ENCODE data around the gene MUTYH.

Gene MUTYH

GRCh38 chr1:45351508-45351907, 11.3 kb upstream of the MUTYH start:
- no peak for DNase-seq (ENCODE audit: low read depth in 2 of 3, low spot score in 1 of 3)

DNA sequence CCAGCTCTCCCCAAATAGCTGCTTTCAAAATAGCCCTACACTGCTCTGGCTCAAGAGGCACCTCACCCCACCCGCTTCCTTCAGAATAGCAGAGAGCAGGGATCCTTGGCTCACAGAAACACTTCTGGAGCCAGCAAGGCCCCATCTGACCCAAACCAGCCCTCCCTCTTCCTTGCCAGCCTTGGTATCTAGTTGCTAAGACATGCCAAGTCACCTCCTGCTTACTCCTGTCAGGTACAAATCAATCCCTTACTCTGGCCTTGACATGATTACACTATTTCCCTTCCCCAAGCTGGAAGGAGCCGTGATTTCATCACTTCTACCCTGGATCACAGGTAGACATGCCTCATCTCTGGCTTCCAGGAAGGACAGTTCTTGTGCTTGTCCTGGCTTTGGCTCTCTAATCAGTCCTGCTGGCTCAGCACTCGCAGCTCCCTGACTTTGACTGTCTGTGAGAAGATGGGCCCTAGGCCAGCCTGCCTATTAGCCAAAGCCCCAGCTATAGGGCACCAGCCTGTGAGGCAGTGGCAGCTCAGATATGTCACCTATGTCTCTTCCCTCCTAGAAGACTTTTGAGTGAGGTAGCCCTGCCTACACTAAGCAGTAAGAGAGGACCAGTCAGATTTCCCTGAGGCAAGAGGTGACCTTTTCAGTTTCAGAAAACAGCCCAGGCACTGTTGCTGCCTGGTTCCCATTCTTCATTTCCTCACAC, 8.9 kb upstream of the MUTYH start:
- no peak for DNase-seq (ENCODE audit: low read depth in 2 of 3, low spot score in 1 of 3)

GRCh38 chr1:45348609-45348965, 8.3 kb upstream of the MUTYH start:
- no peak for DNase-seq (ENCODE audit: low read depth in 2 of 3, low spot score in 1 of 3)

- DNase-seq (ENCODE audit: low read depth in 2 of 3, low spot score in 1 of 3) = no peak
These were observed 7.8 kb upstream of the MUTYH start for GRCh38 chr1:45348020-45348419.

GRCh38 chr1:45346473-45346872, 6.2 kb upstream of the MUTYH start:
- DNase-seq (ENCODE audit: low read depth in 2 of 3, low spot score in 1 of 3) = no peak

DNA sequence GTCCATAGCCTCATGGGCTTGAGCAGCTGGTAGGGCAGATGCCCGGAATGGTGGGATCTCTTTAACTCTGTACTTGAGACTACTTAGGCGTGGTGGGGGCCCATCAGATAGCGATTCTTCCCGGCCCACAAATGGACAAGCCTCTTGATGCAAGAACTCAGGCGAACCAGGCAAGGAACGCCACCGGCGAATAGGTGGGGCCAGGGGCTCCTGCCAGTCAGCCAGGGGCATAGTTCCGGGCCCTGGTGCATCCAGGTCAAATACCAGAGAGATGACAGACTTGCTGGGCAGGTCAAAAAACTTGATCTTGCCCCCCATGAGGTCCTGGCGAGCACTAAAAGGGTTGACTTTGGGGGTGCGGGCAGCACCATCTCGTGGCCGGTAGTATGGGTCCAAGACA, 4.8 kb upstream of the MUTYH start:
- no peak for DNase-seq (ENCODE audit: low read depth in 2 of 3, low spot score in 1 of 3)

GRCh38 chr1:45344499-45344898, 4.3 kb upstream of the MUTYH start:
- no peak for DNase-seq (ENCODE audit: low read depth in 2 of 3, low spot score in 1 of 3)

- DNase-seq (ENCODE audit: low read depth in 2 of 3, low spot score in 1 of 3) = peak in 1 of 3 donors; percentile 23
These were observed 701 bp upstream of the MUTYH start for GRCh38 chr1:45340816-45341466.

DNA sequence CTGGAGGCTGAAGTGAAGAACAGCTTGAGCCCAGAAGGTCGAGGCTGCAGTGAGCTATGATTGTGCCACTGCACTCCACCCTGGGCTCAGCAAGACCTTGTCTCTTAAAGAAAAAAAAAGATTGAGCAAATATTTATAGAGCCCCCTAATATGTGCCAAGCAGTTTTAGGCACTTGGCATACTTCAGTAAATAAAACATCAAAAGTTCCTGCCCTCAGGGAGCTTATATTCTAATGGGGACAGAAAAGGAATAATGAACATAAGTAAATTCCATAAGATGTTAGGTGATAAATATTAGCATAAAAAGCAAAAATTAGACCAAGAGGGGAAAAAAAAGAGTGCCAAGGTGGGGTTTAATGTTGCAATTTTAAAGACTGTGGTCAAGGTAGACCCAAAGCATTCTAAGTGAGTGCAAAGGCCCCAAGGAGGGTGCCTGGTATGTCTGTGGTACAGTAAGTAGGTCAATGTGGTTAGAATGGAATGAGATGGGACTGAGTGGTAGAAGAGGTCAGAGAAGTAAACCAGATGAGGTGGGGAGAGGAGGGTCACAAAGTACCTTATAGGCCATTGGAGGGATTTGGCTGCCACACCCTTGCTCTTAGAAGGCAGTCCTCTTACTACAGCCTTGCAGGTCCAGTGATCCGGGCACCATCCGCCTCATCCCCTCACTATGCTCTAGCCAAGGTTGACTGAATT, 2.5 kb downstream of the MUTYH start:
- no peak for DNase-seq (ENCODE audit: low read depth in 2 of 3, low spot score in 1 of 3)

- DNase-seq (ENCODE audit: low read depth in 2 of 3, low spot score in 1 of 3) = no peak
These were observed 4.3 kb downstream of the MUTYH start for GRCh38 chr1:45335855-45336324.

GRCh38 chr1:45334308-45335245, 5.7 kb downstream of the MUTYH start:
- no peak for DNase-seq (ENCODE audit: low read depth in 2 of 3, low spot score in 1 of 3)

DNA sequence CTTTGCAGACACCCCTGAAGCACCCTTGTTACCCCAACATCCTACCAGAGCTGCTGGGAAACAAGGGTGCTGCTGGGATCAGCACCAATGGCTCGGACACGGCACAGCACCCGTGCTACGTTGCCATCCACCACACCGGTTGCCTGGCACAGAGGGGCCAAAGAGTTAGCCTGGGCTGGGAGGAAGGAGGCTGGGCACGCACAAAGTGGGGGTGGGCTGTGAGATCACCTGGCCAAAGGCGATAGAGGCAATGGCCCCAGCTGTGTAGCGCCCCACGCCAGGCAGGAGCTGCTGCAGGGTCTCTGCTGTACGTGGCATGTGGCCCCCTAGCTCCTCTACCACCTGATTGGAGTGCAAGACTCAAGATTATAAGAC, 7.9 kb downstream of the MUTYH start:
- no peak for DNase-seq (ENCODE audit: low read depth in 2 of 3, low spot score in 1 of 3)

- DNase-seq (ENCODE audit: low read depth in 2 of 3, low spot score in 1 of 3) = no peak
These were observed 8.5 kb downstream of the MUTYH start for GRCh38 chr1:45331436-45332345.

DNA sequence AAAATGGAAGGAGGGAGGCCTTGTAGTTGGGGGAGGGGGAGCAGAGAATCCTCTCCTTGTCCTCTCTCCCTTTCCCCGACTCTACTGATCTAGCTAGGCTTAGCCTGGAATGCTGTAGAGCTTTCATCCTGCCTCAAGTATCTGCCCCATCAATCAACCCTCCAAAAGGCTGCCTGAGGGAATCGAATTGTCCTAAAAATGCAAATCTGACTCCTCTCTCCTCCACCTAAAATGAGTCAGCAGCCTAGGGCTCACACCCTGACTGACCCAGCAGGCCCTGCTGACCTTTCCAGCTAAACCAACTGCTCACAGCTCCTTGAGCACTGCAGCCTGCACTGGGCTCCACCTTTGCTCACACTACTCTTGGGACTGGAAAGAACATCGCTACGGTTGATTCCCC, 10.8 kb downstream of the MUTYH start:
- DNase-seq (ENCODE audit: low read depth in 2 of 3, low spot score in 1 of 3) = no peak

DNA sequence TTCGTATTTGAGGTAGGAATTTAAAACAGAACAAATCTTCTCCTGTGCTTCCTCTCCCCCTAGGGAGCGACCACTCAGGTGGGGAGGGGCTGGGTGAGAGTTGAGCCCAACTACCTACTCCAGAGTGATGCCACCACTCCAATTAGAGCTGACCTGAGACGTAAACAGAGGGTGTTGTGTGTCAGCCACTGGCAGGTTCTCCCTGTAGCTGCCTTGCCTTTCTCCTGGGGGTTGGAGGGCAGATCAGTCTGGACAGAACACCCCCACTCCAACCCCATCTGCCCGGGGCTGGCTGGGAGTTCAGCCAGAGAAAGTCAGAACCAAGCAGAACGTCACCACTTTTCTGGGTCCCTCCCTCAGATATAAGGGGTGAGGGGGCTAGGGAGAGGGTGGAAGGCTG, 11.6 kb downstream of the MUTYH start:
- DNase-seq (ENCODE audit: low read depth in 2 of 3, low spot score in 1 of 3) = no peak

- no peak for DNase-seq (ENCODE audit: low read depth in 2 of 3, low spot score in 1 of 3)
These were observed 12.4 kb downstream of the MUTYH start for GRCh38 chr1:45327644-45328515.

- peak; percentile 64 to 70 (median 66) for DNase-seq (ENCODE audit: low read depth in 2 of 3, low spot score in 1 of 3)
These were observed 13.3 kb downstream of the MUTYH start, which contains the start of gene HPDL for GRCh38 chr1:45326627-45327623. HPDL (plus strand) TSS chr1:45326895; CDS start chr1:45327149, 254 bp downstream.

All from stimulated activated CD4-positive, alpha-beta T cell treated with anti-CD3 and anti-CD28 coated beads, Interleukin-12 subunit alpha, Interleukin-12 subunit beta, amount 100 ng/mL, for 48 hours (primary cell).